H1 (cell line): ENCODE data around the gene EDEM2. TPM values are rescaled to one million over a fixed set of nuclear protein-coding genes. Genes with fewer than 3 reads are reported as not detected.

Experiments
- CTCF ChIA-PET: fragments of 300-600 bp; sonication (Branson Sonifier 250); formaldehyde crosslinking; loops from one replicate; lab custom pipeline; 2021; ENCODE audit not compliant: partially characterized antibody; lab: Charles Lee
- POLR2A ChIA-PET: fragments of 300-600 bp; sonication (Branson Sonifier 250); formaldehyde crosslinking; loops from one replicate; lab custom pipeline; 2021; ENCODE audit warnings: inconsistent platforms; ENCODE audit not compliant: partially characterized antibody; lab: Charles Lee
- DNase-seq, 2 experiments: peaks; one replicate each; pipeline versions ENCODE4 v3.0.0 to v3.0.0-alpha.2; 2010 to 2022; ENCODE audit warnings: low spot score in 2 of 2, low read depth in 1 of 2, mixed read lengths in 1 of 2
- FAIRE-seq: peaks from 2 replicates; lab custom pipeline; 2011; peaks lifted over from hg19 to GRCh38; lab: Jason Lieb, UNC
- H2AFZ ChIP-seq: 2 replicates; pipeline ENCODE4 v1.8.1; 2012; ENCODE audit warnings: low read length, inconsistent platforms
- H2AK5ac ChIP-seq: 2 replicates; pipeline ENCODE4 v1.6.1; 2013; ENCODE audit warnings: low read depth, low read length
- H2BK120ac ChIP-seq: replicated peaks from 2 replicates; pipeline ENCODE3; 2013; ENCODE audit warnings: low read depth, low read length, inconsistent platforms
- H2BK12ac ChIP-seq: 2 replicates; pipeline ENCODE4 v1.6.1; 2013; ENCODE audit warnings: low read depth, low read length
- H2BK15ac ChIP-seq: 2 replicates; pipeline ENCODE4 v1.6.1; 2013; ENCODE audit warnings: low read length
- H2BK20ac ChIP-seq: 2 replicates; pipeline ENCODE4 v1.6.1; 2013; ENCODE audit warnings: low read length
- H2BK5ac ChIP-seq: 2 replicates; pipeline ENCODE4 v1.6.1; 2013; ENCODE audit warnings: low read depth, low read length
- H3K14ac ChIP-seq: 2 replicates; pipeline ENCODE4 v1.6.1; 2013; ENCODE audit warnings: inconsistent platforms; ENCODE audit not compliant: insufficient read length
- H3K18ac ChIP-seq: 2 replicates; pipeline ENCODE4 v1.6.1; 2013; ENCODE audit warnings: low read length; ENCODE audit errors: extremely low read depth
- H3K23ac ChIP-seq: 2 replicates; pipeline ENCODE4 v1.6.1; 2013; ENCODE audit warnings: inconsistent platforms; ENCODE audit not compliant: insufficient read length
- H3K23me2 ChIP-seq: 2 replicates; pipeline ENCODE4 v1.6.1; 2013; ENCODE audit warnings: low read depth, low read length
- H3K27ac ChIP-seq: 2 replicates; pipeline ENCODE4 v1.6.1; 2011; ENCODE audit warnings: low read depth, low read length, inconsistent platforms
- H3K27me3 ChIP-seq, 4 experiments: replicated peaks in 1 of 4; 1 replicate in 1 of 4; 2 replicates in 3 of 4; pipeline versions ENCODE4 v1.6.1 to v1.8.1; 2011 to 2013; ENCODE audit warnings: low read length in 3 of 4, mild to moderate bottlenecking in 3 of 4, inconsistent platforms in 2 of 4, mixed read lengths in 2 of 4, moderate library complexity in 1 of 4; ENCODE audit not compliant: control insufficient read depth in 3 of 4, insufficient read depth in 3 of 4; ENCODE audit errors: extremely low read depth in 1 of 4
- H3K36me3 ChIP-seq, 4 experiments: 2 replicates each; pipeline versions ENCODE4 v1.6.1 to v1.8.1; 2011 to 2013; ENCODE audit warnings: mild to moderate bottlenecking in 4 of 4, low read length in 3 of 4, moderate library complexity in 2 of 4, control low read depth in 1 of 4, inconsistent platforms in 1 of 4; ENCODE audit not compliant: insufficient read depth in 4 of 4, control insufficient read depth in 2 of 4
- H3K4ac ChIP-seq: replicated peaks from 2 replicates; pipeline ENCODE3; 2013; ENCODE audit warnings: low read length, low read depth, mixed read lengths, inconsistent platforms; ENCODE audit not compliant: insufficient read length
- H3K4me1 ChIP-seq, 4 experiments: replicated peaks in 1 of 4; 1 replicate in 1 of 4; 2 replicates in 3 of 4; pipeline versions ENCODE4 v1.6.1 to v1.8.1; 2011 to 2013; ENCODE audit warnings: low read length in 3 of 4, inconsistent platforms in 2 of 4, mixed read lengths in 1 of 4; ENCODE audit not compliant: insufficient read depth in 4 of 4, control insufficient read depth in 3 of 4
- H3K4me2 ChIP-seq, 2 experiments: 2 replicates each; pipeline versions ENCODE4 v1.6.1 to v1.8.1; 2011 to 2013; ENCODE audit warnings: low read depth in 2 of 2, low read length in 2 of 2, control low read depth in 1 of 2, inconsistent platforms in 1 of 2, mild to moderate bottlenecking in 1 of 2; ENCODE audit not compliant: insufficient read depth in 1 of 2
- H3K4me3 ChIP-seq, 4 experiments: fragments of 200-600, 300-600 bp in 1 of 4; sonication (generic), shearing (Covaris generic), sonication (Bioruptor Twin) in 1 of 4; 2 replicates each; pipeline versions ENCODE4 v1.5.1 to v1.8.1; 2011 to 2016; ENCODE audit warnings: low read length in 4 of 4, low read depth in 3 of 4, control low read depth in 2 of 4, inconsistent platforms in 2 of 4, mild to moderate bottlenecking in 2 of 4, mixed read lengths in 1 of 4, moderate library complexity in 1 of 4; ENCODE audit not compliant: insufficient read depth in 2 of 4; ENCODE audit errors: extremely low read depth in 1 of 4
- H3K56ac ChIP-seq: replicated peaks from 2 replicates; pipeline ENCODE3; 2013; ENCODE audit warnings: low read depth, mild to moderate bottlenecking, mixed read lengths, low read length, inconsistent platforms; ENCODE audit not compliant: insufficient read length
- H3K79me1 ChIP-seq: 2 replicates; pipeline ENCODE4 v1.6.1; 2013; ENCODE audit warnings: low read depth, low read length, control low read depth
- H3K79me2 ChIP-seq, 2 experiments: 2 replicates each; pipeline versions ENCODE4 v1.6.1 to v1.8.1; 2012 to 2013; ENCODE audit warnings: low read length in 2 of 2, mild to moderate bottlenecking in 2 of 2, inconsistent platforms in 1 of 2; ENCODE audit not compliant: insufficient read depth in 2 of 2, control insufficient read depth in 1 of 2
- H3K9ac ChIP-seq, 4 experiments: replicated peaks in 1 of 4; 1 replicate in 1 of 4; 2 replicates in 3 of 4; pipeline versions ENCODE4 v1.6.1 to v1.8.1; 2011 to 2013; ENCODE audit warnings: low read depth in 3 of 4, low read length in 3 of 4, control low read depth in 2 of 4, mild to moderate bottlenecking in 2 of 4, moderate library complexity in 2 of 4, inconsistent platforms in 1 of 4; ENCODE audit errors: extremely low read depth in 1 of 4
- H3K9me3 ChIP-seq, 2 experiments: 2 replicates each; pipeline versions ENCODE4 v1.6.1 to v1.8.1; 2012 to 2013; ENCODE audit warnings: mild to moderate bottlenecking in 2 of 2, moderate library complexity in 2 of 2, control low read depth in 1 of 2, inconsistent platforms in 1 of 2, low read depth in 1 of 2, low read length in 1 of 2, mixed read lengths in 1 of 2; ENCODE audit not compliant: insufficient read depth in 2 of 2
- H4K20me1 ChIP-seq, 2 experiments: replicated peaks in 1 of 2; 2 replicates each; pipeline versions ENCODE3 to v1.8.1; 2011 to 2013; ENCODE audit warnings: inconsistent platforms in 2 of 2, low read length in 2 of 2, mild to moderate bottlenecking in 1 of 2; ENCODE audit not compliant: insufficient read depth in 2 of 2, control insufficient read depth in 1 of 2
- H4K5ac ChIP-seq: 2 replicates; pipeline ENCODE4 v1.6.1; 2013; ENCODE audit warnings: low read length, low read depth, mixed read lengths, inconsistent platforms; ENCODE audit not compliant: insufficient read length
- H4K8ac ChIP-seq: 2 replicates; pipeline ENCODE4 v1.8.0; 2013; ENCODE audit warnings: mild to moderate bottlenecking, moderate library complexity, low read length, inconsistent platforms; ENCODE audit not compliant: insufficient read depth; ENCODE audit errors: extremely low read depth
- H4K91ac ChIP-seq: replicated peaks from 2 replicates; pipeline ENCODE3; 2013; ENCODE audit warnings: low read length, mixed read lengths, inconsistent platforms; ENCODE audit not compliant: insufficient read length
- CHD1 ChIP-seq: IDR thresholded peaks from 2 replicates; pipeline ENCODE4 v1.6.1; 2012; ENCODE audit warnings: low read depth, low read length, improper control_type of control experiment
- CREB1 ChIP-seq: IDR thresholded peaks from 2 replicates; pipeline ENCODE4 v1.6.1; 2012; ENCODE audit warnings: inconsistent platforms
- ZNF274 ChIP-seq: IDR thresholded peaks from 2 replicates; pipeline ENCODE4 v1.7.0; 2012; ENCODE audit warnings: low read length, borderline replicate concordance; ENCODE audit errors: extremely low read depth
- WGBS, 2 experiments: shearing (Covaris generic) in 1 of 2; methylation state at CpG; one replicate each; pipeline versions ENCODE4 v1.1.6 to v1.1.7; 2013 to 2015; ENCODE audit warnings: low lambda C conversion rate in 2 of 2, mixed read lengths in 2 of 2, inconsistent platforms in 1 of 2, low coverage in 1 of 2, missing lambda C conversion rate in 1 of 2; ENCODE audit not compliant: insufficient replicate concordance in 2 of 2, insufficient coverage in 1 of 2, insufficient read length in 1 of 2; ENCODE audit errors: extremely low coverage in 1 of 2, missing lambda C conversion rate in 1 of 2; 5-methylcytosine and 5-hydroxymethylcytosine counted together
- polyA plus RNA-seq, 7 experiments: library from polyadenylated mRNA; depleted of rRNA in 3 of 7; stranded (reverse) in 5 of 7; unstranded in 2 of 7; fragments of >200 nt in 5 of 7; fragments of 200-250 nt in 2 of 7; gene quantifications; 1 replicate in 5 of 7; 2 replicates in 1 of 7; 4 replicates in 1 of 7; pipeline versions ENCODE4 v1.2.1 to v1.2.3, GENCODE V29; 2011 to 2013; ENCODE audit warnings: missing spikeins in 2 of 7, mixed read lengths in 2 of 7
- total RNA-seq: library from RNA; stranded (reverse); fragmentation: NEBNext Ultra II Directional; extraction: Animal tissue kit (Norgen Biotek cat#: 25700); gene quantifications from 2 replicates; pipeline ENCODE4 v1.2.1, GENCODE V29; 2021
- TF ChIP-seq, protein P1 (sequence below): IDR thresholded peaks from 2 replicates; pipeline ENCODE4 v1.6.1; 2011; ENCODE audit warnings: low read length, improper control_type of control experiment

The EDEM2 gene
- total and polyA plus RNA-seq, 2 of the 8 experiments (the other 6 are each of a cell fraction or from before 2014, with no cell fraction given) = 15.2 to 19.6 TPM

DNA sequence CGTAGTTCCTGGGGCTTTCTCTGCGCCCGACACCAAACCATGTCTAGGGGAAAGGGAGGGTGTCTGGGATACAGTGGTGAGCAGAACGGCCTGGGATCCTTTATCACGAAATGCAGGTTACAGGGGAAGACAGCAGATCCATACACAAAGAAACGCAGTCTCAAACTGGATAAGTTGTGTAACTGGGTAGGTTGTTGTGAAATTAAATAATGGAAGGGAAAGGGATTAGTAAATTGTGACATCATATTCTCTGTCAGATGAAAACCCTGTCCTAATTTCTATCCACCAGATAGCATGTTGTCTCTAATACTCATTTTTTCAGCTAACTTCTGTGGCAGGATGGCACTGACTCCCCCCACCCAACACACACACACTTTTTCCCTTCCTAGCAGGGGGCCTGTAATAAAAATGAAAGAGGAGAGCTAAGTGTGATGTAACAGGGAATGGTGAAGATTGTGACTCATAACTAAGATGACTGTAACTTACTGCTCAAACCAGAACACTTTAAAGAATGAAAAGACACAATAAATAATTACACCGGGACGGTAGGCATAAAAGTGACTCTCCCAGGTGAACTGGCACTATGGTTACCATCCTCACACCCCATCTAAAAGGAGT lies 53.8 kb downstream of the EDEM2 start:
- peak overlapping the region; percentile 40; the same call in 1 of the 2 replicates for H3K18ac ChIP-seq
- peak overlapping the region; percentile 92 for H2BK5ac ChIP-seq
- WGBS, 2 experiments = 80% methylated on average over 8 of the region's 8 CpGs; no CpG with 5 or more reads in 1 of the 2 experiments
- H2BK20ac ChIP-seq = no peak overlapping the region
- H3K27me3 ChIP-seq = no peaks in the 10 kb centered on the region
- H2AK5ac ChIP-seq = no peak overlapping the region
- H2BK12ac ChIP-seq = peak overlapping the region; percentile 90
- H3K36me3 ChIP-seq = peaks cover 0 to 3% (median 0%) of the 10 kb centered on the region in 4 experiments; a peak in 1 of 8 replicates
- no peak overlapping the region for H3K23ac ChIP-seq
- peak overlapping the region; percentile 92 for H4K5ac ChIP-seq
- peak overlapping the region in 3 of 4 experiments; percentile 17 to 84 (median 25); a peak in 4 of 7 replicates for H3K9ac ChIP-seq
- peak overlapping the region; percentile 67 for H4K91ac ChIP-seq
- H3K4me3 ChIP-seq = peak overlapping the region; percentile 6 to 96 (median 90); a peak in 6 of 8 replicates
- no peaks in the 10 kb centered on the region for H4K20me1 ChIP-seq
- no peak overlapping the region for H3K56ac ChIP-seq
- peaks cover 0 to 10% (median 4%) of the 10 kb centered on the region in 4 experiments; a peak in 5 of 7 replicates for H3K4me1 ChIP-seq
- FAIRE-seq (no peak), DNase-seq (no peak)
- ChIA-PET POLR2A (no interaction called here), CTCF (interaction anchor here (0.5 to 4.1 kb wide), 8 partner anchors 10 to 1861 kb away, joined by 3 to 18 read pairs (median 4); partner anchors contain the start of gene EDEM2)
- H3K14ac ChIP-seq = no peak overlapping the region
- TF ChIP-seq ZNF274 (no peak), CREB1 (no peak), CHD1 (no peak)
- TF ChIP-seq, protein P1, sequence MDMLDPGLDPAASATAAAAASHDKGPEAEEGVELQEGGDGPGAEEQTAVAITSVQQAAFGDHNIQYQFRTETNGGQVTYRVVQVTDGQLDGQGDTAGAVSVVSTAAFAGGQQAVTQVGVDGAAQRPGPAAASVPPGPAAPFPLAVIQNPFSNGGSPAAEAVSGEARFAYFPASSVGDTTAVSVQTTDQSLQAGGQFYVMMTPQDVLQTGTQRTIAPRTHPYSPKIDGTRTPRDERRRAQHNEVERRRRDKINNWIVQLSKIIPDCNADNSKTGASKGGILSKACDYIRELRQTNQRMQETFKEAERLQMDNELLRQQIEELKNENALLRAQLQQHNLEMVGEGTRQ = no peak
- no peak overlapping the region for H2BK120ac ChIP-seq
- peak overlapping the region; percentile 58; the same call in 1 of the 2 replicates for H3K27ac ChIP-seq
- no peaks in the 10 kb centered on the region; the same call in 1 of the 2 replicates for H3K79me1 ChIP-seq
- H4K8ac ChIP-seq = peak overlapping the region; percentile 94; the same call in 1 of the 2 replicates
- peaks cover 5 to 39% of the 10 kb centered on the region in 2 experiments; a peak in 3 of 4 replicates for H3K79me2 ChIP-seq
- no peaks in the 10 kb centered on the region for H3K9me3 ChIP-seq
- H2AFZ ChIP-seq = peak overlapping the region; percentile 97
- peak overlapping the region; percentile 66 to 97 for H3K4me2 ChIP-seq
- H3K23me2 ChIP-seq = peaks cover 9% of the 10 kb centered on the region
- H2BK15ac ChIP-seq = 0 out of 2 replicates have a peak overlapping the region, but pooled peaks have one; percentile 55
- H3K4ac ChIP-seq = peak overlapping the region; percentile 64
